Neuronal stem cell (in vitro differentiated cells): Measurements from ENCODE around the gene C1orf35.
A peak's percentile ranks its signal among the peaks of the same experiment; 100 is the strongest.

Experiments used
- DNase-seq: peaks from one replicate; pipeline ENCODE4 v3.0.0-alpha.2; 2013; ENCODE audit warnings: low spot score
- H2AFZ ChIP-seq: one replicate; pipeline ENCODE4 v1.6.1; 2013; ENCODE audit warnings: mild to moderate bottlenecking, low read length, inconsistent platforms
- H2AK5ac ChIP-seq: 2 replicates; pipeline ENCODE4 v1.6.1; 2013; ENCODE audit warnings: low read depth, mild to moderate bottlenecking, inconsistent platforms, low read length, moderate library complexity, mixed read lengths
- H2BK120ac ChIP-seq: 2 replicates; pipeline ENCODE4 v1.6.1; 2013; ENCODE audit warnings: low read depth, mild to moderate bottlenecking, inconsistent platforms, low read length, moderate library complexity, mixed read lengths
- H2BK12ac ChIP-seq: one replicate; pipeline ENCODE4 v1.6.1; 2013; ENCODE audit warnings: low read length, inconsistent platforms
- H2BK15ac ChIP-seq: 2 replicates; pipeline ENCODE4 v1.6.1; 2013; ENCODE audit warnings: mild to moderate bottlenecking, low read length, inconsistent platforms, mixed read lengths
- H2BK5ac ChIP-seq: one replicate; pipeline ENCODE4 v1.6.1; 2013; ENCODE audit warnings: inconsistent platforms, mild to moderate bottlenecking, low read length, moderate library complexity
- H3K14ac ChIP-seq: one replicate; pipeline ENCODE4 v1.6.1; 2013; ENCODE audit warnings: low read length, inconsistent platforms
- H3K18ac ChIP-seq: 2 replicates; pipeline ENCODE4 v1.6.1; 2013; ENCODE audit warnings: low read length, inconsistent platforms
- H3K23ac ChIP-seq: 2 replicates; pipeline ENCODE4 v1.6.1; 2013; ENCODE audit warnings: low read depth, mild to moderate bottlenecking, mixed read lengths, low read length, inconsistent platforms; ENCODE audit not compliant: poor library complexity
- H3K27ac ChIP-seq: replicated peaks from 3 replicates; pipeline ENCODE4 v1.5.1; 2013; ENCODE audit warnings: low read length, inconsistent platforms
- H3K27me3 ChIP-seq, 3 experiments: 2 replicates each; pipeline ENCODE4 v1.6.1; 2013; ENCODE audit warnings: low read length in 3 of 3, mild to moderate bottlenecking in 2 of 3, inconsistent platforms in 1 of 3, low read depth in 1 of 3, mixed read lengths in 1 of 3, moderate library complexity in 1 of 3; ENCODE audit not compliant: control insufficient read depth in 3 of 3, insufficient read depth in 3 of 3
- H3K36me3 ChIP-seq, 2 donors: replicated peaks in 1 of 2; 2 replicates each; pipeline ENCODE4 v1.6.1; 2013; ENCODE audit warnings: low read length in 2 of 2; ENCODE audit not compliant: control insufficient read depth in 2 of 2, insufficient read depth in 2 of 2
- H3K4ac ChIP-seq: 2 replicates; pipeline ENCODE4 v1.6.1; 2013; ENCODE audit warnings: inconsistent platforms, mild to moderate bottlenecking, low read length, moderate library complexity
- H3K4me1 ChIP-seq, 2 donors: 1 replicate in 1 of 2; 2 replicates in 1 of 2; pipeline ENCODE4 v1.6.1; 2013; ENCODE audit warnings: low read length in 2 of 2, low read depth in 1 of 2; ENCODE audit not compliant: control insufficient read depth in 2 of 2, insufficient read depth in 1 of 2
- H3K4me2 ChIP-seq: one replicate; pipeline ENCODE4 v1.6.1; 2013; ENCODE audit warnings: mild to moderate bottlenecking, low read length, inconsistent platforms; ENCODE audit not compliant: insufficient read depth, poor library complexity, severe bottlenecking
- H3K4me3 ChIP-seq, 2 donors: 2 replicates each; pipeline ENCODE4 v1.5.1; 2013; ENCODE audit warnings: low read length in 2 of 2, mild to moderate bottlenecking in 2 of 2, inconsistent platforms in 1 of 2, moderate library complexity in 1 of 2
- H3K79me1 ChIP-seq: one replicate; pipeline ENCODE4 v1.6.1; 2013; ENCODE audit warnings: low read depth, mild to moderate bottlenecking, inconsistent platforms, low read length, moderate library complexity
- H3K9ac ChIP-seq: one replicate; pipeline ENCODE4 v1.6.1; 2013; ENCODE audit warnings: mild to moderate bottlenecking, low read depth, low read length, inconsistent platforms; ENCODE audit not compliant: poor library complexity
- H3K9me3 ChIP-seq, 2 donors: replicated peaks in 1 of 2; 2 replicates each; pipeline versions ENCODE3 to v1.6.1; 2013; ENCODE audit warnings: low read length in 2 of 2, mild to moderate bottlenecking in 2 of 2, inconsistent platforms in 1 of 2, low read depth in 1 of 2, mixed read lengths in 1 of 2, moderate library complexity in 1 of 2; ENCODE audit not compliant: control insufficient read depth in 2 of 2, insufficient read depth in 1 of 2
- H4K8ac ChIP-seq: one replicate; pipeline ENCODE4 v1.6.1; 2013; ENCODE audit warnings: low read depth, mild to moderate bottlenecking, inconsistent platforms, low read length, moderate library complexity
- H4K91ac ChIP-seq: one replicate; pipeline ENCODE4 v1.6.1; 2013; ENCODE audit warnings: low read length, low read depth, mild to moderate bottlenecking, inconsistent platforms; ENCODE audit not compliant: poor library complexity
- WGBS, 2 donors: extraction: QIAGEN DNeasy Blood & Tissue Kit; methylation state at CpG; one replicate each; pipeline ENCODE4 v1.1.7; 2013; ENCODE audit warnings: missing lambda C conversion rate in 2 of 2, mixed read lengths in 1 of 2; ENCODE audit not compliant: insufficient read length in 2 of 2, insufficient replicate concordance in 1 of 2; ENCODE audit errors: extremely low coverage in 2 of 2; 5-methylcytosine and 5-hydroxymethylcytosine counted together

Gene C1orf35

DNA sequence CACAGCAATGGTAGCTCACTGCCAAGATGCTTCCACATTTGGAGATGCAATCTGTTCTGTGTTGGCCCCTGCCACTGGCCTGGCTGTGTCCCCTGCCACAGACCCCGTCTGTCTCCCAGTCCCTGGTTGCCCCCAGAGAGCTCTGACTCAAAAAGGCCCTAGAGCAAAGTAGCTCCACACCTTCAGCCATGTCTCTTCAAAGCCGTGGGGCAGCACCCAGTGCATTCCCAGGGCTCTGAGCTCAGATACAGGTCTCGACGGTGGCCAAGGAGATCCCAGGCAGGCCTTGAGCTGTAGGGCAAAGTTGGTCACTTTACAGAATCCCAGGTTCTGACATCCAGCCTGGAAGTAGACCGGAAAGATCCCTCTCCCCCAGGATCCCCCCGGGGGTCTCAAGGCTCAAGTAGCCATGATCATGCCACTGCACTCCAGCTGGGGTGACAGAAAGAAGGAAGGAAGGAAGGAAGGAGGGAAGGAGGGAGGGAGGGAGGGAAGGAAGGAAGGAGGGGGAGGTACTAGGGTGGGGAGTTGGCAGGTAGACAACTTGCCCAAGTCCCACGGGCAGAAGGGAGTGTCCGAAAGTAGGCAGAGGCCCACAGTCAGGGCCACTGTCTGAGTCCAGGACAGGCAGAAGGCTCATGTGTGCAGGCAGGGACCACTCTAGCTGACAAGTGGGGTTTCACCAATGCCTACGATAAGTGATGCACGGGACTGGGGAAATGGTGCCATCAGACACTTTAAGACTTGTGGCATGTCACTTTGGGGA lies 25.4 kb downstream of the C1orf35 start:
- no peaks in the 10 kb centered on the region for H3K36me3 ChIP-seq
- H3K79me1 ChIP-seq = peaks cover 4% of the 10 kb centered on the region
- H2BK120ac ChIP-seq = no peak overlapping the region
- no peak overlapping the region for H3K23ac ChIP-seq
- H4K8ac ChIP-seq = no peak overlapping the region
- H2AFZ ChIP-seq = no peak overlapping the region
- peak overlapping the region; percentile 16 for H3K18ac ChIP-seq
- no peak overlapping the region for H3K4me2 ChIP-seq
- H3K4me1 ChIP-seq = peaks cover 0 to 18% of the 10 kb centered on the region in 2 donors
- H3K9me3 ChIP-seq = no peaks in the 10 kb centered on the region
- no peak for DNase-seq
- H3K9ac ChIP-seq = no peak overlapping the region
- no peak overlapping the region for H3K14ac ChIP-seq
- H3K27me3 ChIP-seq = peaks cover 0 to 4% (median 3%) of the 10 kb centered on the region in 3 experiments
- H4K91ac ChIP-seq = no peak overlapping the region
- H2AK5ac ChIP-seq = no peak overlapping the region
- H2BK15ac ChIP-seq = no peak overlapping the region
- WGBS, 2 donors = no CpG with 5 or more reads among the region's 10 CpGs
- no peak overlapping the region for H2BK12ac ChIP-seq
- H3K4ac ChIP-seq = no peak overlapping the region
- no peak overlapping the region for H2BK5ac ChIP-seq
- H3K27ac ChIP-seq = no peak overlapping the region
- no peak overlapping the region for H3K4me3 ChIP-seq

DNA sequence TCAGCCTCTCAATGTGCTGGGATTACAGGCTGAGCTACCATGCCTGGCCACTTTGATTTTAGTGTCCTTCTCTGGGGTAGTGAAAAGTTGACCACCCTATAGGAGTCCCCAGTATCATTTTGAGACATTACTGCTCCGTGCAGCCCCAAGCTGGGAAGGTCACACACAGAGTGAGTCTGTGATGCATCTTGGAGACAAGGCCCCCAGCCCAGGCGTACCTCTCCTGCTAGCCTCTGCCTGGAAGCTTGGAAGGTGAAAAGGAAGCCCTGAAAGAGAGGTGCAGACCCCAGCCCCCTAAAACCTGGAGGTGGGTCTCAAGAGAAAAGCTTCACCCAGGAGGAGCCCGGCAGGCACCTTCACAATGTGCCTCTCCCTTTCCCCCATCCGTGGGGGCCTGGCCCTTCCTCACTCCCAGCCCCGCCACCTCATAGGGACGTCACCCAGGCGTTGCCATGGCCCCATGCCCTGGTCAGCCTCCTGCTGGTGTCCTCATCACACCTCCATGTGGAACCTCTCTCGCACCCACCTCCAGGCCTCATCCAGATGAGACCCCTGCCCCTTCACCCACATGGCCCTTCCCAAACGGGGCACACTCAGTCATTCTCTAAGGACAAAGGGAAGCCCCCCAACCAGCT lies 26.2 kb downstream of the C1orf35 start:
- Histone ChIP-seq H4K8ac (no peak overlapping the region), H2AFZ (no peak overlapping the region), H3K27ac (no peak overlapping the region), H3K9ac (no peak overlapping the region), H3K27me3 (peaks cover 0 to 10% (median 9%) of the 10 kb centered on the region in 3 experiments), H2BK120ac (no peak overlapping the region), H2BK12ac (no peak overlapping the region), H3K18ac (no peak overlapping the region), H3K23ac (no peak overlapping the region), H3K4me3 (no peak overlapping the region), H3K4ac (no peak overlapping the region), H3K79me1 (no peaks in the 10 kb centered on the region), H3K14ac (no peak overlapping the region), H4K91ac (no peak overlapping the region), H2AK5ac (no peak overlapping the region), H3K4me1 (peaks cover 0 to 18% of the 10 kb centered on the region in 2 donors), H2BK15ac (no peak overlapping the region), H3K9me3 (peaks cover 0 to 2% of the 10 kb centered on the region in 2 donors), H3K36me3 (no peaks in the 10 kb centered on the region), H3K4me2 (no peak overlapping the region), H2BK5ac (no peak overlapping the region)
- no CpG with 5 or more reads among the region's 9 CpGs for WGBS, 2 donors
- no peak for DNase-seq

DNA sequence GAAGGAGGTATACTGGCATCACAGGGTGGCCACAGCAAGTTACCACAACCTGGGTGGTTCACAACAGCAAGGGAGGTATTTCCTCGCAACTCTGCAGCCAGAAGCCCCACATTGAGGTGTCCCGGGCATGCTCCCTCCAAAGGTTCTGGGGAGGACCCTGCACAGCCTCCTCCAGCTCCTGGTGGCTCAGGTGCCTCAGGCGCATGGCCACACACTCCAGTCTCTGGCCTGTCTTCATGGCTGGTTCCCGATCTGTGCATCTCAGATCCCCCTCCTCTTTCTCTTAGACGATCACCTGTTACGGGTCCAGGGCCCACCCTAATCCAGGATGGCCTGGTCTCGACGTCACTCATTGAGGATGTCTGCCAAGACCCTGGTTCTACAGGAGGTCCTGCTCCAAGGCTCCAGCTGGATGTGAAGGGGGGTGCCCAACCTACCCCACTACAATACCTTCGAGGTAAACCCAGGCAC lies 27.3 kb downstream of the C1orf35 start:
- Histone ChIP-seq H3K9ac (no peak overlapping the region), H3K36me3 (no peaks in the 10 kb centered on the region), H3K4me2 (no peak overlapping the region), H2BK12ac (no peak overlapping the region), H3K79me1 (peaks cover 3% of the 10 kb centered on the region), H3K14ac (no peak overlapping the region), H3K9me3 (peaks cover 0 to 3% of the 10 kb centered on the region in 2 donors), H3K4ac (no peak overlapping the region), H2AFZ (no peak overlapping the region), H3K4me3 (no peak overlapping the region), H3K23ac (peak overlapping the region; percentile 53), H2BK15ac (no peak overlapping the region), H3K18ac (no peak overlapping the region), H3K4me1 (peaks cover 0 to 12% of the 10 kb centered on the region in 2 donors), H4K91ac (no peak overlapping the region), H2BK120ac (no peak overlapping the region), H4K8ac (no peak overlapping the region), H2AK5ac (peak overlapping the region; percentile 13), H3K27me3 (peaks cover 0 to 20% (median 17%) of the 10 kb centered on the region in 3 experiments), H3K27ac (no peak overlapping the region), H2BK5ac (no peak overlapping the region)
- DNase-seq = no peak
- no CpG with 5 or more reads among the region's 9 CpGs for WGBS, 2 donors
